Measurements from ENCODE around the gene MECR. TPM values are rescaled to one million over a fixed set of nuclear protein-coding genes. Genes with fewer than 3 reads are reported as not detected.

The MECR gene
- total RNA-seq, 1 donor, result 22.5 TPM

DNA sequence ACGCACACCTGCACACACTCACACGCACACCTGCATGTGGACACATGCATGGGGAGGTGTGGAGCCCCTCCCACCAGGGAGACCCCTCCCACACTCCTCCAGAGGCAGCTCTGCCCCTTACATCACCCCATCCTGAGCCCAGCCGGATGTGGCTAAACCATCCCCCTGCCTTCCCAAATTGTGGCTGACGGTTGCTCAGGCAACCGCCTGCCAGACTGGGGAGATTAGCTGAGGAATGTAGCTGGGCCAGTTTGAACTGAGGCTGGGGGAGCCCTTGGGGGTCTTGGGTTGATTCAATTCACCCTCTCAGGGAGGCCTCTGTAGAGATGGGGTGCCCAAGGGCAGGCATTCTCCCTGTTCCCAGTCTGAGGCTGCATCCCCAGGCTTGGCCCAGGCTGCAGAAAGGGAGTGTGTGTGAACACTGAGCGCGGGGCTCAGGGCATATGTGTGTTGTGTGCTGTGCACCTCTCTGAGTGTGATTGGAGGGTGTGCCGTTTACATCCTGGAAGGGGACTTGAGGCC is 18.5 kb upstream of the MECR start:
- peak; percentile 35 for DNase-seq (ENCODE audit: low read depth)
- TF ChIP-seq CTCF (IDR thresholded peaks at IDR 0.05; ENCODE audit: insufficient read depth, low read depth, low read length), result no peak

GRCh38 chr1:29248409-29248808 is 17.7 kb upstream of the MECR start:
- no peak overlapping the region for H3K4me3 ChIP-seq (ENCODE audit: low read depth, low read length)
- DNase-seq (ENCODE audit: low read depth), result no peak
- TF ChIP-seq CTCF (IDR thresholded peaks at IDR 0.05; ENCODE audit: insufficient read depth, low read depth, low read length), result no peak

More for the DNA sequence above, 18.5 kb upstream of the MECR start:
- H3K4me3 ChIP-seq (ENCODE audit: low read depth, low read length), result no peak overlapping the region

DNA sequence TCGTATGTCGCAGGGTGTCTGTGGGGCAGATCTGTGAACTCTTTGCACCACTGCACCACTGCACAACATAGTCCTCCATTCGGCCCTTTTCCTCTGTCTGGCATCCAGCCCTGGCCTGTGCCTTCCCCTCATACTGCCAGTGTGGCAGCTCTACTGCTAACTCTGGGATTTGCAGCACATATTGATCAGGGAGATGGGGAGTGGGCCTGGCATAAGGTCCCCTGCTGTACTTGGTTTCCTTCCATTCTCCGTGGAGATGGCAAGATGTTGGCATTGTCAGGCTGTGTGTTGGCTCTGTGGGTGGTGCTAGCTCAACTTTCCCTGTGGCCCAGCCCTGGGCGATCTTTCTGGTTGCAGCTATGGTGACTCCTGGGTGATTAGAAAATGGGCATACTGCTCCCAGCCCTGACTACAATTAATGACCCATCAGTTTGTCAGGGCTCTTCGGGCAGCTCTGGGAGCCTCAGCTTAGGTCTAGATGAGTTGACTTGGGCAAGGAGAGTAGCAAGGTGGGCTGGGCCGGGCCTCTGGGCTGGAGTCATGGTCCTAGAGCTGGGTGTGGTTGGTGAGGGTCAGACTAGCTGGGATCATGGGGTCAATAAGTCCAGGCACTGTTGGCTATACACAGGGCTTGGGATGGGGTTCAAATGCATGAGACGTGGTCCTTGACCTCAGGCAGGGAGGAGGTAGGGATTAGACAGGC is 17.0 kb upstream of the MECR start:
- no peak overlapping the region for H3K4me3 ChIP-seq (ENCODE audit: low read depth, low read length)
- DNase-seq (ENCODE audit: low read depth), result no peak
- no peak for TF ChIP-seq CTCF (IDR thresholded peaks at IDR 0.05; ENCODE audit: insufficient read depth, low read depth, low read length)

DNA sequence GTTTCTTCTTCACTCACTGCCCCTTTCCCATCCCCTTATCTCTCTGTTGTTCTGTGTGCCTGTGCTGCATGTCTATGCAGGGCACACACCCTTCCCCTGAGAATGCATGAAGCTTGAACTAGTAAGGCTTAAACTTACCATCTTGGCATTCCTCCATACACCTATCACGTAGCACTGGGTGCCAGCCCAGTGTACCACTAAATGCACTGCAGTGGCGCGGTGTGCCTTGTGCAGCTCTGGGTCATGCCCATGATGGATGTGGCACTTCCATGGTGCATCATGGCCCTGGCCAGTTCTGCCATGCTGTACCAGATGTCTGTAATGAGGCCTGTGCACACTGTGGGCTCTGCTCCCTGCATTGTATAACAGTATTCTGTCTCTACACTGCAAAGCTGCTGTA is 16.3 kb upstream of the MECR start:
- no peak for DNase-seq (ENCODE audit: low read depth)
- no peak overlapping the region for H3K4me3 ChIP-seq (ENCODE audit: low read depth, low read length)
- no peak for TF ChIP-seq CTCF (IDR thresholded peaks at IDR 0.05; ENCODE audit: insufficient read depth, low read depth, low read length)

GRCh38 chr1:29245876-29246275 is 15.1 kb upstream of the MECR start:
- DNase-seq (ENCODE audit: low read depth), result peak; percentile 44
- peak; percentile 51 for TF ChIP-seq CTCF (IDR thresholded peaks at IDR 0.05; ENCODE audit: insufficient read depth, low read depth, low read length)
- no peak overlapping the region for H3K4me3 ChIP-seq (ENCODE audit: low read depth, low read length)

- no peak for TF ChIP-seq CTCF (IDR thresholded peaks at IDR 0.05; ENCODE audit: insufficient read depth, low read depth, low read length)
Measured at GRCh38 chr1:29245261-29245660, 14.5 kb upstream of the MECR start.

GRCh38 chr1:29243871-29244200 is 13.1 kb upstream of the MECR start:
- H3K4me3 ChIP-seq (ENCODE audit: low read depth, low read length), result no peak overlapping the region
- peak; percentile 60 for DNase-seq (ENCODE audit: low read depth)
- TF ChIP-seq CTCF (IDR thresholded peaks at IDR 0.05; ENCODE audit: insufficient read depth, low read depth, low read length), result no peak

More at GRCh38 chr1:29245261-29245660, 14.5 kb upstream of the MECR start:
- H3K4me3 ChIP-seq (ENCODE audit: low read depth, low read length), result no peak overlapping the region
- DNase-seq (ENCODE audit: low read depth), result no peak

All from fibroblast of villous mesenchyme (primary cell).